Measurements from ENCODE around the gene ABCD4. TPM values are rescaled to one million over a fixed set of nuclear protein-coding genes. Genes with fewer than 3 reads are reported as not detected.

ABCD4 gene
- total RNA-seq, 1 experiment from 2014 or later, result 18.2 TPM

GRCh38 chr14:74259513-74259912, 43.2 kb downstream of the ABCD4 start:
- no peak for DNase-seq (ENCODE audit: low read depth)

DNA sequence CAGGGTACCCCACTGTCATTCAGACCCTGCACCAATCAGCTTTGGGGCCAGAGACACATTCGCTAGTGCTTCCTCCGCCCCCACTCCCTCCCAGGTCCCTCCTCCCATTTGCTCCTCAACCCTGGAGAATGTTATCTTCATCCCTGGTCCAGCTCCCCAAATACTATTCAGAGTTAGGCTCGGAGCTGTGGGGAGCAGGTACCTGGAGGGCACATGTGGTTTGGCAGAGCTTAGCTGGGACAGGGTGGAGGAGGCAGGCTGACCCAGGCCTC, 44.0 kb downstream of the ABCD4 start:
- no peak for DNase-seq (ENCODE audit: low read depth)

DNA sequence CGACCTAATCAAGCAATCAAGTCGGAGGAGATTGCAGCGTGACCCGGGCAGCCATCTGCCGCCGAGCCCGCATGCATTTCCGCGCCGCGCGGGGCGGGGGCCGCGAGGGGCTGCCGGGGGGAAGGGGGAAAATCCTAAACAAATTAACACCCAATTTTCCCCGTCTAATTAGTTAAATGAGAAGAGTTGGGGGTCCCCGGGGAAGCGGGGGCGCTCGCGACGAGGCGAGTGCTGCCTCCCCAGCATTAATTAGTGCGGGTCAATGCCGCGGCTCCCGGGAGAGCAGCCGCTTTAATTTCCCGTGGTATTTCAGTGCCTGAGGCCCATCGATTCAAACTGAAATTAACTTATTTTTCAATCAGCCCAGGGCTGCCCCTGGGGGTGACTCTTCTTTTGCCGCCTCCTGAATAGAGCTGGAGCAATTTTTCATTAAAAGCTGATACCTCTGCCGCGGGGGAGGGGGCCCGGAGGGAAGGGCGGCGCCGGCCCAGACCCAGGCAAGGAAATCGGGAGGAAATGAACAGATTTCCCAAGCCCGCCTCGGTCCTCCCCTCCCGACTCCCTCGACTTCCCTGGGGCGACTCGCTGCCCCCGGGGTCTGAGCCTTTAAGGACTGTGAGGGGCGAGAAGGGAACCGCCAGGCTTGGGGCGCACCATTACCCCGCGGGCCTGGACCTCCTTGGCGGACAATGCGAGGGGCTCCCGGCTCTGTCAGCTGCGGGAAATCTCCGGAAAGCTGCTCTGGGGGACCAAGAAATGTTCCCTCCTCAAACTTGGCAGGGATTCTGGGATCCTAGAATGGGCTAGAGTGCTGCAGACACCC, 44.6 kb downstream of the ABCD4 start:
- no peak for DNase-seq (ENCODE audit: low read depth)

DNA sequence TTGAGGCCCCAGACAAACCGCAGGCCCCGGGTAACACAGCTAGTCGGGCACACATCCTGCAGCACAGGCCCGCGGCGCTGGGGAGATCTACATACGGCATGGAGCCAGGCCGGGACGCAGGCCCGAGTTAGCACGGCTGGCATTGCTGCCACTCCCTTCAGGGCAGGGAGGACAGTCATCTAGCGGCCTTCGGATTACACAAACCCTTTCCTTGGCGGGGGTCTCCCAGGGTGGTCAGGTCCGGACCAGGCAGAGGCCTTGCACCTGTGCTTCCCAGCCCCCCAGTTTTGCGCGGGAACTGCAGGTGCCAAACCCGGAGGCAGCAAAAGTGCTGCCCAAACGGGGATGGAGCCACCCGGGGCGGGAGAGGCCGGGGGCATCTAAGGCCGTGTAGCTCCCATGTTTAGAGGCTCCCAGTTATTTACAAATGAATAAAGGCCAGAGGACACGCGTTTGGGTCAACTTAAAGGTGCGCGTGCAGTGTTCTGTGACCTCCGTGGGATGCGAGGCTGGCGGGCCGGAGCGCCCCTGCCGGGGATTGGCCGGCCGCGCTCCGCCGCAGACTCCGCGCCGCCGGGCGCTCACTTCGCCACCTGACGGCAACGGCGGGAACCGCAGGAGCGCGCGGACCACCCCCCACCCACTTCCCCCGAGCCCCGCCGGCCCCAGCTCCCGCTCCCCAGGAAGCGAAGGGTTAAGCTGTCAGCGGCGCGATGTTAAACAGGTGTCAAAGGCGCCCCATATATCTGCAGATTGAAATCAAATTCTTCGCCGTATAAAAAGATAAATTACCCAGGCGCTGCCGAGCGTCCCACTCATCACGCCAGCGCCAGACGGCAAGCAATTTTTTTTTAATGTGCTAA, 45.4 kb downstream of the ABCD4 start:
- peak; percentile 75 for DNase-seq (ENCODE audit: low read depth)

- no peak for DNase-seq (ENCODE audit: low read depth)
Observed at GRCh38 chr14:74255281-74255680, 47.5 kb downstream of the ABCD4 start.

GRCh38 chr14:74249433-74250375, 53.0 kb downstream of the ABCD4 start:
- no peak for DNase-seq (ENCODE audit: low read depth)

- DNase-seq (ENCODE audit: low read depth), result no peak
Observed at GRCh38 chr14:74248017-74248416, 54.7 kb downstream of the ABCD4 start.

GRCh38 chr14:74246542-74246941, 56.2 kb downstream of the ABCD4 start:
- no peak for DNase-seq (ENCODE audit: low read depth)

- DNase-seq (ENCODE audit: low read depth), result no peak
Observed at GRCh38 chr14:74245292-74245691, 57.4 kb downstream of the ABCD4 start.

DNA sequence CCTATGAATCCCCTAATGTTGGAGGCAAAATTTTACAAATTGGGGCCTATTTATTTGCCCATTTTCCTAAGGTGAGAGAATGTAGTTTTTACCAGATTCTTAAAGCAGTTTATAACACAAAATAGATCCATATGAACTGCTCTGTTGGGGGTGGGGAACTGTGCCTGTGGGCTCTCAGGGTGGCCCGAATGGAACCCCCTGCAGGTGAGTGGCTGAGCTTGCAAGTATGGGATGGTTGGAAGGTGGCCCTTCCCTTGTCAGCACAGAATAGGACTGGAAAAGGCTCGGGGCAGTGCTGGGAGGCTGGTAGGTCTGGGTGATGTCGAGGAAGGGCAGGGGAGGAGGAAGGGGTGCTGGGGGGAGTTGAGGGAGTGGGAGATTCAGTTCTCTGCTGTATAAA, 58.6 kb downstream of the ABCD4 start:
- no peak for DNase-seq (ENCODE audit: low read depth)

GRCh38 chr14:74243051-74243450, 59.7 kb downstream of the ABCD4 start:
- DNase-seq (ENCODE audit: low read depth), result no peak

GRCh38 chr14:74242780-74243042, 60.0 kb downstream of the ABCD4 start:
- DNase-seq (ENCODE audit: low read depth), result no peak

GRCh38 chr14:74242021-74242779, 60.5 kb downstream of the ABCD4 start:
- no peak for DNase-seq (ENCODE audit: low read depth)

- DNase-seq (ENCODE audit: low read depth), result no peak
Observed at GRCh38 chr14:74241652-74242017, 61.1 kb downstream of the ABCD4 start.

DNA sequence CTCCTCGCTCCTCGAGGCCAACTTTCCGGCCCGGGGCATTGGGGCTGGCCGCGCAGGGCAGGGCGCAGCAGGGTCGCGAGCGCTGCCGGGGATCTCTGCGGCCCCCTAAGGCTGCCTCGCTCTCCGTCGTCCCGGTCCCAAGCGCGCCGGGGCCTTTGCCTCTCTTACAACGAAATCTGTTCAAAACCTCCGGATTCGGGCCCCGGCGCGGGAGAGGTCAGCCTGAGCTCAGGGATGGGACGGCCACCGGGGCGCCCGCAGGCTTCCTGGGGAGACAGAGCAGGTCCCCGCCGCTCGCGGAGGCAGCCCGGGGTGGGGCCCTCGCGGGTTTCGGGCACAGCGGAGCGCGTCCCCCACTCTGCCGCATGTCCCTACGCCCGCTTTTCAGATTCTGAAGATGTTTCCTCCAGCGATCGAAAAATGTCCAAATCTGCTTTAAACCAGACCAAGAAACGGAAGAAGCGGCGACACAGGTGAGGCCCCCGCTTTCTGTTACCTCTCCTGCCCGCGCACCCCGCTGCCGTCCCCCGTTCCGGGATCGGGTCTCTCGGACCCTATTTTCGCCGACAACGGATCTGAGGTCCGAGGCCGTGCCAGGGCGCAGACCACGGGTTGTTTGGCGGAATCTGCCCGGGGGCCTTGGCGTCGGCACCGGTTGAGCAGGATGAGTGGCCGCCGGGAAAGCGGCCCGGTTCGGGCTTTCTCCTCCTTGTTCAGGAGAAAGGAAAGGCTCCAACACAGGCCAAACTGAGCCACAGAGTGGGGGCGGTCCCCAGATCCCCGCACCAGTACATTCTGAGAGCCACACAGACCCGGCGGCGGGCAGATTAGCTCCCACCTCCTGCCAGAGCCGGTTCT, 61.7 kb downstream of the ABCD4 start:
- peak; percentile 19 for DNase-seq (ENCODE audit: low read depth)

GRCh38 chr14:74239848-74240793, 62.6 kb downstream of the ABCD4 start:
- DNase-seq (ENCODE audit: low read depth), result no peak

DNA sequence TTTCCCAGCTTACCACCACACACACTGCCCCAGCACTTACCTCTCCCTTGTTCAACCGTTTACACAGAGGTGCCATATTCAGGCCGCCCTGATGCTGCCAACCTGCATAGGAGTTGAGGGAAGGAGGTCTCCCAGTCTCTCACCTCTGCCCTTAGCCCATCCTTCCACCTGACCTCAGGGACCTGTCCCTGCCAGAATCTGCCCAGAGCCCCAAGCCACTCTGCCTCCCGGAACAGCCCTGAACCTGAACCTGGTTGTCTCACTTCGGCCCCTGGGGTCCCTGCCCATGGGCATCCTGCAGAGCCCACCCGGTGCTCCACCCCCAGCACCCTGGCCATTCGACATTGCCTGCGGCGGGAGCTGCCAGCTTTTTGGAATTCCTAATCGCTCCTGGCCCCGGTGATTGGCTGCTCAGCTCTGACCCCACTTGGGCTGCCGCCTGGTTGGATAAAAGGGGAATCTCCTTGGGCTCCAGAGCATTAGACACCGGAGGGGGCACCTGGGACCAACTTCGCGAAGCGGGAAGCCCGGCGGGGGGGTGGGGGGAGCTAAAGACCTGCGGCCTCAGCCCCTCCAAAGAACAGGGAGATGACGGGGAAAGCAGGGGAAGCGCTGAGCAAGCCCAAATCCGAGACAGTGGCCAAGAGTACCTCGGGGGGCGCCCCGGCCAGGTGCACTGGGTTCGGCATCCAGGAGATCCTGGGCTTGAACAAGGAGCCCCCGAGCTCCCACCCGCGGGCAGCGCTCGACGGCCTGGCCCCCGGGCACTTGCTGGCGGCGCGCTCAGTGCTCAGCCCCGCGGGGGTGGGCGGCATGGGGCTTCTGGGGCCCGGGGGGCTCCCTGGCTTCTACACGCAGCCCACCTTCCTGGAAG, 63.5 kb downstream of the ABCD4 start, which contains the start of gene VSX2:
TSS of gene VSX2 (plus strand) at position 476 of the 874 bp plus-strand sequence. CDS start at position 589, 113 bp downstream.
- DNase-seq (ENCODE audit: low read depth), result no peak

DNA sequence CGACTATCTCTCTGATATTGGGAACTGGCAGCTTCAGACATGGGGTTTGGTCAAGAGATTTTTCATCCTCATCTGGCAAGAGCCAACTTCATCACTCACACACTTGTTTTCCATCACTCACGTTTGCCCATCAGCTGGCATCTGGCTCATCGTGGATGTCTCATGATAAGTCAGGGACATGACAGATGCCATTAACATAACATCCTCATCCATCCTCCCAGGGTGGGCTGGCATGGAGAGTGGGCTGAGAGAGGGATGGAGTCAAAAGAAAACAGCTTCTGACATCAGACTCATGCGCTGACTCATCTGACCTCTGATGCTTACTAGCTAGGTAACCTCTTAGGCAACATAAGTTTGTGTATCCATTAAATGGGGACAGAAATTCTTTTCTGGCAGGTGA, 65.3 kb downstream of the ABCD4 start:
- no peak for DNase-seq (ENCODE audit: low read depth)

Data from M059J (cell line).